Activated CD4-positive, alpha-beta memory T cell treated with anti-CD3 and anti-CD28 coated beads for 36 hours (primary cell): ENCODE measurements around the gene NRG3. TPM values are rescaled to one million over a fixed set of nuclear protein-coding genes. Genes with fewer than 3 reads are reported as not detected.
"Not testable (repeated sequence)": the region's sequence is repeated elsewhere in the genome, so short reads cannot be mapped to it uniquely, and the experiment has no call there.

Experiments used
- CTCF ChIA-PET: fragments of 350-600 bp; sonication (Branson Sonifier 250); formaldehyde crosslinking; loops from one replicate; lab custom pipeline; 2021; ENCODE audit warnings: antibody characterized with exemption, inconsistent platforms; lab: Charles Lee
- POLR2A ChIA-PET: fragments of 350-600 bp; sonication (Branson Sonifier 250); formaldehyde crosslinking; loops from one replicate; lab custom pipeline; 2021; ENCODE audit warnings: antibody characterized with exemption; lab: Charles Lee
- DNase-seq: peaks from one replicate; pipeline ENCODE4 v3.0.0-alpha.2; 2020
- H3K27ac Mint-ChIP-seq: one replicate; pipeline ENCODE4 v1.8.0; 2021; ENCODE audit warnings: mixed read lengths
- H3K27me3 Mint-ChIP-seq: one replicate; pipeline ENCODE4 v1.8.0; 2021; ENCODE audit warnings: mixed read lengths
- H3K36me3 Mint-ChIP-seq: one replicate; pipeline ENCODE4 v1.8.0; 2021; ENCODE audit warnings: mixed read lengths
- H3K4me1 Mint-ChIP-seq: one replicate; pipeline ENCODE4 v1.8.0; 2021; ENCODE audit warnings: low read depth, mixed read lengths
- H3K4me3 Mint-ChIP-seq: one replicate; pipeline ENCODE4 v1.8.0; 2021; ENCODE audit warnings: mild to moderate bottlenecking, mixed read lengths
- H3K9me3 Mint-ChIP-seq: one replicate; pipeline ENCODE4 v1.8.0; 2021; ENCODE audit warnings: mixed read lengths
- intact Hi-C: fragments of 100-400 bp; cut with micrococcal nuclease; formaldehyde crosslinking; loops from one replicate; pipeline ENCODE4 v1.15.1; 2023
- total RNA-seq, 2 experiments: library from RNA; stranded (reverse); gene quantifications; one replicate each; pipeline ENCODE4 v1.2.3, GENCODE V29; 2021

Gene NRG3
- total RNA-seq, 2 experiments from 2014 or later: not detected

DNA sequence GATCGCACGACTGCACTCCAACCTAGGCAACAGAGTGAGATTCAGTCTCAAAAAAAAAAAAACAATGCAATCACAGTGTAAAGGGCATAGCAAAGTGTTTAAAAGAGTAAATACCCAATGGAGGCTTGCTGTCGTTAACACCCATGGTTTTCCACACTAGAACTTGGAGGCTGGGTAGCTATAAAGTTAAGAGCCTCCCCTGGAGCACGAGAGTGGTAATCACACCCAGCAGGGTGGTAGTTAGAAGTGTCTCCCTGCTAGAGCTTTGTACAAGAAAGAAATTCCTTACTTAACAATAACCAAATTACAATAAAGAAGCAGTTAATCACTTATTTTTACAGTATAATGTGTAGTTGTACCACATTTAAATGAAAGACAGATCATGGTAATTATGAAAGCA is 1078.9 kb downstream of the NRG3 start:
- no peaks in the 10 kb centered on the region for H3K36me3 Mint-ChIP-seq
- no peak overlapping the region for H3K4me3 Mint-ChIP-seq
- CTCF ChIA-PET: no interaction called here
- peaks cover 6% of the 10 kb centered on the region for H3K9me3 Mint-ChIP-seq
- no peaks in the 10 kb centered on the region for H3K27me3 Mint-ChIP-seq
- DNase-seq: no peak
- intact Hi-C loops: no loop called here
- H3K4me1 Mint-ChIP-seq: no peaks in the 10 kb centered on the region
- no peak overlapping the region for H3K27ac Mint-ChIP-seq
- POLR2A ChIA-PET: no interaction called here

DNA sequence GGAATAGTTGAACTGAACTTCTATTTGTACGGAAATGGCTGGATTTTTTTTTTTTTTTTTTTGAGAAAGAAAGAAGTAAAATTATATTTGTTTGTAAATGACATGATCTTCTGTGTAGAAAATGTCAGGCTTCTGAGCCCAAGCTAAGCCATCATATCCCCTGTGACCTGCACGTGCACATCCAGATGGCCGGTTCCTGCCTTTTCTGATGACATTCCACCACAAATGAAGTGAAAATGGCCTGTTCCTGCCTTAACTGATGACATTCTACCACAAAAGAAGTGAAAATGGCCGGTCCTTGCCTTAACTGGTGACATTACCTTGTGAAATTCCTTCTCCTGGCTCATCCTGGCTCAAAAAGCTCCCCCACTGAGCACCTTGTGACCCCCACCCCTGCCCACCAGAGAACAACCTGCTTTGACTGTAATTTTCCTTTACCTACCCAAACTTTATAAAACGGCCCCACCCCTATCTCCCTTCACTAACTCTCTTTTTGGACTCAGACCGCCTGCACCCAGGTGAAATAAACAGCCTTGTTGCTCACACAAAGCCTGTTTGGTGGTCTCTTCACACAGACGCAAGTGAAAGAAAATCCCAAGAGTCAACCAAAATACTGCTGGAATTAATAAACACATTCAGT is 1085.5 kb downstream of the NRG3 start:
- CTCF ChIA-PET, H3K27ac Mint-ChIP-seq, H3K36me3 Mint-ChIP-seq: not testable (repeated sequence)

DNA sequence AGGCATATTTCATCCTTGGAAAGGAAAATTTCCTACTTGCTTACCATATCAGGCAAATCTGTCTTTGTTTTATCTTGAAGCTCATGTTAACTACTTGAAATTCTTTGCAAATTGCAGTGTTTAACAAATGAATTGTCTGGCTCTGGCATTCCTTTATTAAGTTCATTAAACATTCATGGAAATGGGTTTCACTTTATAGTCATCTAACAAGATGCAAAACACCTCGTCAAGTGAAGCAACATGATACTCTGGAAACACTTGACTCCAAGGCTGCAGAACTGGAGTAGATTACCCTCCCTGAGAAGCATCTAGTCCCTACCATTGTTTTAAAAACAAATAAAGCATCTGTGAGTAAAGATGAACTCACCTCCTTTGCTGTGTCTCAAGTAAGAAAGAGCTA is 1086.9 kb downstream of the NRG3 start:
- POLR2A ChIA-PET: no interaction called here
- Mint-ChIP-seq H3K27ac (no peak overlapping the region), H3K4me1 (no peaks in the 10 kb centered on the region), H3K9me3 (no peaks in the 10 kb centered on the region), H3K4me3 (no peak overlapping the region), H3K27me3 (no peaks in the 10 kb centered on the region), H3K36me3 (no peaks in the 10 kb centered on the region)
- CTCF ChIA-PET: no interaction called here
- DNase-seq: no peak
- intact Hi-C loops: no loop called here

More for the DNA sequence above, 1085.5 kb downstream of the NRG3 start:
- POLR2A ChIA-PET, DNase-seq, H3K27me3 Mint-ChIP-seq, H3K4me3 Mint-ChIP-seq, H3K4me1 Mint-ChIP-seq, H3K9me3 Mint-ChIP-seq, intact Hi-C loops: not testable (repeated sequence)

DNA sequence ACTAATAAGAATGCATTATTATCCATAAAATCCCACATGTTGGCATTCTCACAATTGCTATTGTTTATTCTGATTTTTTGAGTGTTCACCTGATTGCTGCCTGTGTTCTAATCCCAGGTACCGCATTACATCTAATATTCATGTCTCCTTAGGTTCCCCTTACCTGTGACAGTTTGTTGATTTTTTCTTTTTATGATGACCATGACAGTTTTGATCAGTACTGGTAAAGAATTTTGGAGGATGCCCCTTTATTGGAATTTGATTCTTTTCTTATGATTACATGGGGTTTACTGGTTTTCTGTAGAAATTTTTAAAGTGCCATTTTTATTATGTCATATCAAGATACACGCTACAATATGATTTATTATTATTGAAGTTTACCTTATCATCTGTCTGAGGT is 1091.1 kb downstream of the NRG3 start:
- H3K9me3 Mint-ChIP-seq: peaks cover 2% of the 10 kb centered on the region
- H3K4me1 Mint-ChIP-seq: no peaks in the 10 kb centered on the region
- H3K36me3 Mint-ChIP-seq: no peaks in the 10 kb centered on the region
- H3K27ac Mint-ChIP-seq: no peak overlapping the region
- CTCF ChIA-PET: no interaction called here
- no peak for DNase-seq
- intact Hi-C loops: no loop called here
- H3K4me3 Mint-ChIP-seq: no peak overlapping the region
- no peaks in the 10 kb centered on the region for H3K27me3 Mint-ChIP-seq
- POLR2A ChIA-PET: no interaction called here

DNA sequence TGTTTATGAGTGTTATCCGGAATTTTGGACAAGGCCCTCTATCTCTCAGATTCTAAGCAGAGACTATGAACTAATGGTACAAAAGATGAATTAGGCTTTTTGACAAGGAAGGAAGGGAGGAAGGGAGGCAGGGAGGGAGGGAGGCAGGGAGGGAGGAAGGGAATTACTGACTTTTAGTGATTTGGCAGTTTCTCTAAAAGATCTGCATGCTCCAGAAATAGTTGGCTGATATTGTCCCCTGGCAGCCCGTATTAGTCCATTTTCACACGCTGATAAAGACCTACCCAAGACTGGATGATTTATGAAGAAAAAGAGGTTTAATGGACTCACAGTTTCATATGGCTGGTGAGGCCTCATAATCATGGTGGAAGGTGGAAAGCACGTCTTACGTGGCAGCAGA is 1093.5 kb downstream of the NRG3 start:
- Mint-ChIP-seq H3K4me3 (no peak overlapping the region), H3K27me3 (no peaks in the 10 kb centered on the region), H3K36me3 (no peaks in the 10 kb centered on the region), H3K27ac (no peak overlapping the region), H3K9me3 (peaks cover 2% of the 10 kb centered on the region), H3K4me1 (no peaks in the 10 kb centered on the region)
- intact Hi-C loops: no loop called here
- no peak for DNase-seq
- ChIA-PET CTCF (interaction anchor here (0.6 kb wide), 1 partner anchor 53 kb away, joined by 3 read pairs; no protein-coding TSS in a partner anchor), POLR2A (no interaction called here)

DNA sequence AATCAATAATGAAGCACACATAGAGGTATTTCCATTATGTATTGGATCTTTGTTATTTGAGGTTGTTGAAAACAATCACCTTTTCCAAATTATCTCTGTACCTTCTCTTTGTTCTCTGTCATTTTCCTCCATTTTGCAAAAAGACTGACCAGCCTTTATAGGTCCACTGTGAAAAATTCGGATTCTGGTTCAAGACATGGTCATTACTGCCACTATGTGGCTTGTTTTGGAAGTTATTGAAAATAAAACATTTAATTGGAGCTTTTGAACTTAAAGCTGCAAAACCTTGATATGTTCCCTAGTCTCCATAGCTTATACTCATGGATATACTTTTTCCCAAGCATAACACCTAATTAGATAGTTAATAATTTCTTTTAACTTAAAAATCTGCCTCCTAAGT is 1094.4 kb downstream of the NRG3 start:
- no peak overlapping the region for H3K4me3 Mint-ChIP-seq
- no peak for DNase-seq
- POLR2A ChIA-PET: no interaction called here
- no peaks in the 10 kb centered on the region for H3K27me3 Mint-ChIP-seq
- intact Hi-C loops: no loop called here
- CTCF ChIA-PET: no interaction called here
- H3K9me3 Mint-ChIP-seq: peaks cover 2% of the 10 kb centered on the region
- no peak overlapping the region for H3K27ac Mint-ChIP-seq
- H3K36me3 Mint-ChIP-seq: no peaks in the 10 kb centered on the region
- H3K4me1 Mint-ChIP-seq: no peaks in the 10 kb centered on the region

DNA sequence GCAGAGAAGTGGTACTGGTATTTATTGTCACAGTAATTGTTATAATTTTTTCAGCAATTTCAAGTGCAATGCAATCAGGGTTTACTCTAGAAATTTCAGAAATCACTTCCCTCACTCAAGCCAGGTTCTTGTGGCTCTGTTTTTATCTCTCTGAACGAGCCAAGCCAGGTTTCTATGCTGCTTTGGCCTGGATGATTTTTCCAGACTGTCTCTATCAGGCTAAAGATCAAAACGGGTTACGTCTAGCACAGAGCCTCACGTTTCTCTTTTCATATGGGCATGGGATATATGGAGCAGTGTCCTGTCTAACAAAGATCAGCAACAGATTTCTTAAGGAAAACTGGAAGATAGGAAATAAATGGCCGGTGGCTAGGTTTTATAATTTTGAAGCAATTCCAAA is 1105.3 kb downstream of the NRG3 start:
- H3K27ac Mint-ChIP-seq: no peak overlapping the region
- H3K4me1 Mint-ChIP-seq: no peaks in the 10 kb centered on the region
- no peak for DNase-seq
- ChIA-PET CTCF (no interaction called here), POLR2A (no interaction called here)
- intact Hi-C loops: no loop called here
- no peaks in the 10 kb centered on the region for H3K27me3 Mint-ChIP-seq
- H3K36me3 Mint-ChIP-seq: no peaks in the 10 kb centered on the region
- H3K9me3 Mint-ChIP-seq: peaks cover 2% of the 10 kb centered on the region
- H3K4me3 Mint-ChIP-seq: no peak overlapping the region

DNA sequence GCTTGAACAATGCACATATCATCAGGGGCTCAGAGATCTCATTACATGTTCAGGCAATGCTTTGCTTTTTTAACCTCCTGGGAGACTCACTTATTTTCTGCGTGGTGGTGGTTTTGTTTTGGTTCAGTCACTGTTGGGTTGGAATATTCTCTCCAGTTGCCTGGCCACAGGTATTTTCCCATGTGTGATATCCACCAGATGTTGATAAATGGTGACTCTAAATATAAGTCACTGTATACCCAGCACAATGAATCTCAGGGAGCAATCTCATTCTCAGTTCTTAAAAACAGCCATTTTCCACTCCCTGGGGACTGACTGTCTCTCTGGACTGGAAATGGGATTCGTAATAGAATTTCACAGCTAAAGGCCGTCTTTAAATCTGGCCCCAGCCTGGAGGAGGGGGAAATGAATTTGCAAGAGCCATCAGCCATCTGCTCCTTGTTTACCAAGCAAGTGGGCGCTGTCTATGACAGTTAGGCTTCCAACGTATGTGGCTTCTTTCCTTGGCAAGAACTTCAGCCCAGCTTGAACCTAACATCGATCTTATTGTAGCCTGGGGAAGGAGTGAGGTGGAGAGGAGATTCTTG is 1106.2 kb downstream of the NRG3 start:
- H3K4me1 Mint-ChIP-seq: no peaks in the 10 kb centered on the region
- no peak overlapping the region for H3K4me3 Mint-ChIP-seq
- ChIA-PET POLR2A (no interaction called here), CTCF (no interaction called here)
- no peak overlapping the region for H3K27ac Mint-ChIP-seq
- intact Hi-C loops: no loop called here
- DNase-seq: no peak
- H3K36me3 Mint-ChIP-seq: no peaks in the 10 kb centered on the region
- H3K27me3 Mint-ChIP-seq: no peaks in the 10 kb centered on the region
- peaks cover 5% of the 10 kb centered on the region for H3K9me3 Mint-ChIP-seq

DNA sequence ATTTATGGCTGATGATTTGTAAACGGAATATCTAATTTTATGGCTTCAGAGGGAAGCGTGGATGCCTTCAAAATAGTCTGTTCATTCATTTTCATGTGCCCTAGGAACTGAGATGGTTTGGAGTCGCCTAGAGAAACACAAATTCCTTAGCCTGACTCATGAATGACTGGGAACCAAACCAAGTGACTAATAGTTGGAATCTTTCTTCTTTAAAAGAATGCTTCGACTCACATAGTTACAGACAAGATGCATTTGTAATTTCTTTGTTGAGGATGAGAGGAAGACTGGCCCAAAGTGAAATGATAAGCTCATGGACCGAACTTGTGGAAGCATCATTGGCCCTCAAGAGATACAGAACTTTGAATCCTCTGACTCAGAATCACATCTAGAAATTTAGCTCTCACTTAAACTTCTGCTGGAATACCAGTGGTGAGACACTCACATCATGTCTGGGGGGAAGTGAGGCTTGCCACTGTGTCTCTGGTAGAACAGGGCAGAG is 1107.2 kb downstream of the NRG3 start:
- H3K9me3 Mint-ChIP-seq: peaks cover 5% of the 10 kb centered on the region
- H3K27me3 Mint-ChIP-seq: no peaks in the 10 kb centered on the region
- no peaks in the 10 kb centered on the region for H3K36me3 Mint-ChIP-seq
- CTCF ChIA-PET: no interaction called here
- DNase-seq: no peak
- intact Hi-C loops: no loop called here
- H3K4me1 Mint-ChIP-seq: no peaks in the 10 kb centered on the region
- POLR2A ChIA-PET: no interaction called here
- H3K4me3 Mint-ChIP-seq: no peak overlapping the region
- no peak overlapping the region for H3K27ac Mint-ChIP-seq

DNA sequence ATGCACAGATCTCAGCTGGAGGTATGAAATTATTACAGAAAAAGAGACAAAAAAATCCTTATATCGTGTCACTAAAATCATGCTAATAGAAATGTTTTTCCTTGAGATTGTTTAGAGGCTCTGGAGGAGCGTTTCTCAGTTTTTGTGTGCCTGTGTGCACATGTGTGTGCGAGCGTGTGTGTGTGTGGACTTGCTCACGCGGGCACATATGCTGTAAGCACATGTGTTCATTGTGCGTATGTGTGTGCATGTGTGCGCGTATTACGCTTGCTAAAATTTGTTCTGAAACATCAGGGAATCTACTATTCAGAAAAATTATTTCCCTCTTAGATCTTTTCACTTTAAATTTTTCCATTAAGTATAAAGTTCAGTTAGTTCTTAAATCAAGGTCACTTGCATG is 1111.2 kb downstream of the NRG3 start:
- intact Hi-C loops: no loop called here
- H3K4me3 Mint-ChIP-seq: no peak overlapping the region
- H3K27me3 Mint-ChIP-seq: no peaks in the 10 kb centered on the region
- CTCF ChIA-PET: no interaction called here
- no peaks in the 10 kb centered on the region for H3K4me1 Mint-ChIP-seq
- no peak for DNase-seq
- peaks cover 3% of the 10 kb centered on the region for H3K9me3 Mint-ChIP-seq
- no peak overlapping the region for H3K27ac Mint-ChIP-seq
- POLR2A ChIA-PET: no interaction called here
- no peaks in the 10 kb centered on the region for H3K36me3 Mint-ChIP-seq

DNA sequence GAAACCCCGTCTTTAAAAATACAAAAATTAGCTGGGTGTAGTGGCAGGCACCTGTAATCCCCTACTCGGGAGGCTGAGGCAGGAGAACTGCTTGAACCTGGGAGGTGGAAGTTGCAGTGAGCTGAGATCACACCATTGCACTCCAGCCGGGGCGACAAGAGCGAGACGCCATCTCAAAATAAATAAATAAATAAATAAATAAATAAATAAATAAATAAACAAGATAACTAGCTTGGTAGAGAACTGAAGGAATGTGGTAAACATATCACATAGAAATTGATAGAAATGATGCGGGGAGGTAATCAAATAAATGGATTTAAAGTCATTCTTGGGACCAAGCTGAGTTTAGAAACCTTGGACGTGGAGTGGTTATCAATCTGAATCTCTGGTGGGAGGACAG is 1131.5 kb downstream of the NRG3 start:
- H3K27ac Mint-ChIP-seq, H3K27me3 Mint-ChIP-seq, H3K4me3 Mint-ChIP-seq, H3K4me1 Mint-ChIP-seq, H3K9me3 Mint-ChIP-seq, DNase-seq, POLR2A ChIA-PET, CTCF ChIA-PET, intact Hi-C loops, H3K36me3 Mint-ChIP-seq: not testable (repeated sequence)

DNA sequence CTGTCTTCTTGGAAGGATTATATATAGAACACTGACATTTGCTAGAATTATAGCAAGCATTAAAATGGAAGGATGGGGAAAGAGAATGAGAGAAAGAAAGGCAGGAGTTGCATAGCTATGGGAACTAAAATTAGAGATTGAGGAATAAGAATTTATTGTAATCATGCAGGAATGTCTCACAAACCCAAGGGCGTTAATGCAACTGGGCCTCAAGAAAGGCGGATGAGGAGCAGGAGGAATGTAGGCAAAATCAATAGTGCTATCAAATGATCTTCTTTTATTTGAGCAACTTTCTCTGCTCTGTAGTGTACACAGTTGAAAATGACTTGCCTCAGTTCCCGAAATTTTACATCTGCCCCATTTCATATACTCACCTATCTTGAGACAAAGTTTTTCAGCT is 1132.5 kb downstream of the NRG3 start:
- no peak overlapping the region for H3K4me3 Mint-ChIP-seq
- POLR2A ChIA-PET: no interaction called here
- DNase-seq: no peak
- CTCF ChIA-PET: no interaction called here
- H3K4me1 Mint-ChIP-seq: no peaks in the 10 kb centered on the region
- no peaks in the 10 kb centered on the region for H3K27me3 Mint-ChIP-seq
- H3K27ac Mint-ChIP-seq: no peak overlapping the region
- peaks cover 2% of the 10 kb centered on the region for H3K9me3 Mint-ChIP-seq
- H3K36me3 Mint-ChIP-seq: no peaks in the 10 kb centered on the region
- intact Hi-C loops: no loop called here

DNA sequence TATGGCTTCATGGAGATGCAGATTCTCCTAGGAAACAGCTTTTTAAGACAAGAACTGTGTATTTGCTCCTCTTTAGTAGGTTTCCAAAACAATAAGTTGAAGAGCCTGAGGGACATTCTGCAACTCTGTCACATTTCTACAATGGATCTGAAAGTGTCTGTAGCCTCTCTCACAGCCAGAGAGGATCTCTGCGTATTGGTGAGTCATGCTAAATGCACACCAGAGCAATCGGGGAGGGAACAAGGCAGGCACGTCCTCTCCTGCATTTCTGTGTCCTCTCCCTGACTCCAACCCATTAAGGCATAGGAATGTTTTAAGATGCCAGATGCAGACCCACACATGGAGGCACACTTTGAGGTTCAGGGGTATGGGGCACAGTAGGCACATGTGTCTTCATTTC is 1137.9 kb downstream of the NRG3 start:
- H3K27ac Mint-ChIP-seq: no peak overlapping the region
- H3K9me3 Mint-ChIP-seq: no peaks in the 10 kb centered on the region
- ChIA-PET CTCF (no interaction called here), POLR2A (no interaction called here)
- no peak for DNase-seq
- H3K27me3 Mint-ChIP-seq: no peaks in the 10 kb centered on the region
- H3K36me3 Mint-ChIP-seq: no peaks in the 10 kb centered on the region
- no peaks in the 10 kb centered on the region for H3K4me1 Mint-ChIP-seq
- intact Hi-C loops: no loop called here
- no peak overlapping the region for H3K4me3 Mint-ChIP-seq
